Measurements from ENCODE around the gene NCK2.

Gene NCK2

DNA sequence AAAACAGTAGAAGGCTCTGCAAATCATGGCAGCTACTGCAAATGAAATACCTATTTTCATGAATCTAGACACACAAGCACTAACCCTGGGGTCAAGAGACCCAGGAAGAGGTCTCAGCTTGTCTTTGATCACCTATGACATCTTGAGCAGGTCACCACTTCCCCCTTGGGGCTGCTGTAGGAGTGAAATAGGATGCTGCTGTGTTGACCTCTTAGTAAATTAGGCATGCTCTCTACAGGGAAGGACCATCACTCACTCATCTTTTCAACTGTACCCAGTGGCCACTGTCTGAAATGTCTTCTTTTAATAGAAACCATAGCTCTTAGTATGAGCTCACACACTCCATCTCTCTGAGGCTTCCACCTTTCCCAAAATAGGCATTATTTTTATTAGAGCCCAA lies 83.8 kb downstream of the NCK2 start:
- Histone ChIP-seq H3K4me1 (ENCODE audit: insufficient read depth, low read length, severe bottlenecking) (no peaks in the 10 kb centered on the region), H3K36me3 (ENCODE audit: insufficient read depth, low read length) (no peaks in the 10 kb centered on the region), H2AFZ (ENCODE audit: low read length) (no peak overlapping the region), H3K27me3 (ENCODE audit: insufficient read depth, low read length) (no peaks in the 10 kb centered on the region), H3K4me2 (ENCODE audit: low read length) (no peak overlapping the region), H4K20me1 (ENCODE audit: insufficient read depth, low read length) (no peaks in the 10 kb centered on the region), H3K9me3 (ENCODE audit: low read length) (no peaks in the 10 kb centered on the region), H3K9me2 (ENCODE audit: low read depth, low read length) (no peaks in the 10 kb centered on the region), H3K9ac (ENCODE audit: low read length) (no peak overlapping the region), H3K4me3 (ENCODE audit: low read depth, low read length, poor library complexity, severe bottlenecking) (no peak overlapping the region), H3F3A (ENCODE audit: insufficient read depth, low read length) (no peaks in the 10 kb centered on the region), H3K79me2 (ENCODE audit: insufficient read depth, low read length) (no peaks in the 10 kb centered on the region), H3K27ac (ENCODE audit: low read depth, low read length, poor library complexity, severe bottlenecking) (no peak overlapping the region)
- TF ChIP-seq, protein P1, sequence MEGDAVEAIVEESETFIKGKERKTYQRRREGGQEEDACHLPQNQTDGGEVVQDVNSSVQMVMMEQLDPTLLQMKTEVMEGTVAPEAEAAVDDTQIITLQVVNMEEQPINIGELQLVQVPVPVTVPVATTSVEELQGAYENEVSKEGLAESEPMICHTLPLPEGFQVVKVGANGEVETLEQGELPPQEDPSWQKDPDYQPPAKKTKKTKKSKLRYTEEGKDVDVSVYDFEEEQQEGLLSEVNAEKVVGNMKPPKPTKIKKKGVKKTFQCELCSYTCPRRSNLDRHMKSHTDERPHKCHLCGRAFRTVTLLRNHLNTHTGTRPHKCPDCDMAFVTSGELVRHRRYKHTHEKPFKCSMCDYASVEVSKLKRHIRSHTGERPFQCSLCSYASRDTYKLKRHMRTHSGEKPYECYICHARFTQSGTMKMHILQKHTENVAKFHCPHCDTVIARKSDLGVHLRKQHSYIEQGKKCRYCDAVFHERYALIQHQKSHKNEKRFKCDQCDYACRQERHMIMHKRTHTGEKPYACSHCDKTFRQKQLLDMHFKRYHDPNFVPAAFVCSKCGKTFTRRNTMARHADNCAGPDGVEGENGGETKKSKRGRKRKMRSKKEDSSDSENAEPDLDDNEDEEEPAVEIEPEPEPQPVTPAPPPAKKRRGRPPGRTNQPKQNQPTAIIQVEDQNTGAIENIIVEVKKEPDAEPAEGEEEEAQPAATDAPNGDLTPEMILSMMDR (IDR thresholded peaks at IDR 0.05; ENCODE audit: low read length): no peak
- TF ChIP-seq EZH2 (IDR thresholded peaks at IDR 0.05; ENCODE audit: borderline replicate concordance, low read length): no peak

DNA sequence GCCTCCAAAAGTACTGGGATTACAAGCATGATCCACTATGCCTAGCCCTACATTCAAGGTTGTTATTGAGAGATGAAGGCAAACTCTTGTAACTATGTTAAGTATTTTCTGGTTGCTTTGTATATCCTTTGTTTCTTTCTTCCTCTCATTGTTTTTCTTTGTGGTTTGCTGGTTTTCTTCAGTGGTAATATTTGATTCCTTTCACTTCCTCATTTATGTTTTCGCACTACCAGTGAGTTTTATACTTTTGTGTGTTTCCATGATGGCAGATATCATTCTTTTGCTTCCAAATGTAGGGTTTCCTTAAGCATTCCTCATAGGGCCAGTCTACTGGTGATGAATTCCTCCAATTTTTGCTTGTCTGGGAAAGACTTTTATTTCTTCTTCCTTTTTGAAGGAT lies 90.2 kb downstream of the NCK2 start:
- Histone ChIP-seq H3K9me2 (ENCODE audit: low read depth, low read length) (no peaks in the 10 kb centered on the region), H3K9ac (ENCODE audit: low read length) (no peak overlapping the region)

DNA sequence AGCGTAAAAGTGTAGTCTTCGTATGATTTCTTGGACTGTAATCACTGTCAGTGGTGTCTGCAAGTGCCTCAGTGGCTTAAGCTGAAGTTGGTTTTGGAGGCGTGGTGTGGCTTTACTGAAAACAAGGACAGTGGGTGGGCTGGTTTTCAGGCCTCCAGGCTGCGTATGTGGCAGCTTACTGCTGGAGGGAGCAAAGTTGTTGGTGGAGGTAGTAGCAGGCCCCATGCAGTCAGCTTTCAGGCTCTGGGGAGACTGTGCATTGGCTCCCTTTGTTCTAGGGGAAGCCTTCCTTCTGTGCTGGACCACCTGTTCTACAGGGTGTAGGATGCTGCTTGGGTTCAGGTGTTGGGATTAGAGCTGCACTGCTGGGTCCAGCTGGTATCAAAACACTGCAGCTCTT lies 91.6 kb downstream of the NCK2 start:
- H3K9ac ChIP-seq (ENCODE audit: low read length): no peak overlapping the region
- no peak overlapping the region for H3K4me2 ChIP-seq (ENCODE audit: low read length)
- no peak overlapping the region for H3K27ac ChIP-seq (ENCODE audit: low read depth, low read length, poor library complexity, severe bottlenecking)
- H3K9me3 ChIP-seq (ENCODE audit: low read length): peaks cover 8% of the 10 kb centered on the region; the same call in 1 of the 2 replicates
- no peaks in the 10 kb centered on the region for H3K79me2 ChIP-seq (ENCODE audit: insufficient read depth, low read length)
- no peaks in the 10 kb centered on the region for H3K9me2 ChIP-seq (ENCODE audit: low read depth, low read length)
- no peak for TF ChIP-seq EZH2 (IDR thresholded peaks at IDR 0.05; ENCODE audit: borderline replicate concordance, low read length)
- TF ChIP-seq, protein P1 (IDR thresholded peaks at IDR 0.05; ENCODE audit: low read length): no peak
- H3K4me3 ChIP-seq (ENCODE audit: low read depth, low read length, poor library complexity, severe bottlenecking): no peak overlapping the region
- H3F3A ChIP-seq (ENCODE audit: insufficient read depth, low read length): no peaks in the 10 kb centered on the region
- H4K20me1 ChIP-seq (ENCODE audit: insufficient read depth, low read length): no peaks in the 10 kb centered on the region
- H3K4me1 ChIP-seq (ENCODE audit: insufficient read depth, low read length, severe bottlenecking): no peaks in the 10 kb centered on the region
- no peaks in the 10 kb centered on the region for H3K27me3 ChIP-seq (ENCODE audit: insufficient read depth, low read length)
- no peaks in the 10 kb centered on the region for H3K36me3 ChIP-seq (ENCODE audit: insufficient read depth, low read length)
- H2AFZ ChIP-seq (ENCODE audit: low read length): no peak overlapping the region

More for the DNA sequence above, 90.2 kb downstream of the NCK2 start:
- no peaks in the 10 kb centered on the region for H3K27me3 ChIP-seq (ENCODE audit: insufficient read depth, low read length)
- TF ChIP-seq EZH2 (IDR thresholded peaks at IDR 0.05; ENCODE audit: borderline replicate concordance, low read length): no peak
- TF ChIP-seq, protein P1 (IDR thresholded peaks at IDR 0.05; ENCODE audit: low read length): no peak
- H3K4me3 ChIP-seq (ENCODE audit: low read depth, low read length, poor library complexity, severe bottlenecking): no peak overlapping the region
- peaks cover 8% of the 10 kb centered on the region; the same call in 1 of the 2 replicates for H3K9me3 ChIP-seq (ENCODE audit: low read length)
- no peaks in the 10 kb centered on the region for H4K20me1 ChIP-seq (ENCODE audit: insufficient read depth, low read length)
- H3F3A ChIP-seq (ENCODE audit: insufficient read depth, low read length): no peaks in the 10 kb centered on the region
- no peaks in the 10 kb centered on the region for H3K79me2 ChIP-seq (ENCODE audit: insufficient read depth, low read length)
- H3K27ac ChIP-seq (ENCODE audit: low read depth, low read length, poor library complexity, severe bottlenecking): no peak overlapping the region
- H3K4me1 ChIP-seq (ENCODE audit: insufficient read depth, low read length, severe bottlenecking): no peaks in the 10 kb centered on the region
- H3K4me2 ChIP-seq (ENCODE audit: low read length): no peak overlapping the region
- no peak overlapping the region for H2AFZ ChIP-seq (ENCODE audit: low read length)
- no peaks in the 10 kb centered on the region for H3K36me3 ChIP-seq (ENCODE audit: insufficient read depth, low read length)
